Fibroblast of mammary gland (primary cell): ENCODE results near the gene SMAD9.
"Not testable (repeated sequence)": the region's sequence is repeated elsewhere in the genome, so short reads cannot be mapped to it uniquely, and the experiment has no call there.

ENCODE experiments used
- DNase-seq: peaks from one replicate; pipeline ENCODE4 v3.0.0-alpha.2; 2010; ENCODE audit warnings: low read depth
- H3K4me3 ChIP-seq: 2 replicates; pipeline ENCODE4 v1.5.1; 2011; ENCODE audit warnings: low read depth, mild to moderate bottlenecking, low read length, moderate library complexity; ENCODE audit not compliant: control insufficient read depth
- TF ChIP-seq, protein P1 (sequence below): conservative IDR thresholded peaks from 2 replicates; pipeline ENCODE4 v1.5.1; 2011; ENCODE audit warnings: low read depth, low read length, inconsistent platforms; ENCODE audit not compliant: control insufficient read depth, insufficient read depth

The SMAD9 gene

DNA sequence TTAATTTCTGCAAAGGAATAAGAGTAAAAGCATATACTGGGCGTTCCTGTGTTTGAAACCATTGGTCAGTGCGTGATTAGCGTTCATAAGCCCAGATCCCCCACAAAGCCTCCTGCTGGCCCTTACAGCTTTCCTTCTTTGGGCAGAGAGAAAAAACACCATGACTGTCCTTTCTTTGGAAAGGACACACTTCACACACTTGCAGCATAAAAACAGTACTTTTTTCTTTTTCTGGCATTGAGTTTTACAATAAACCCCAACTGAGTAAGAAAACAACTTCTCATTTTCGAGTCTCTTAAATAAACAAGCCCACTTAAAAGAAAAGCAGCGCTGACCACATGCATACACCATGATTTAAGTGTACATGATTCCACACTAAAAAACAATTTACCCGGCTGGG is 35.8 kb downstream of the SMAD9 start:
- TF ChIP-seq, protein P1, sequence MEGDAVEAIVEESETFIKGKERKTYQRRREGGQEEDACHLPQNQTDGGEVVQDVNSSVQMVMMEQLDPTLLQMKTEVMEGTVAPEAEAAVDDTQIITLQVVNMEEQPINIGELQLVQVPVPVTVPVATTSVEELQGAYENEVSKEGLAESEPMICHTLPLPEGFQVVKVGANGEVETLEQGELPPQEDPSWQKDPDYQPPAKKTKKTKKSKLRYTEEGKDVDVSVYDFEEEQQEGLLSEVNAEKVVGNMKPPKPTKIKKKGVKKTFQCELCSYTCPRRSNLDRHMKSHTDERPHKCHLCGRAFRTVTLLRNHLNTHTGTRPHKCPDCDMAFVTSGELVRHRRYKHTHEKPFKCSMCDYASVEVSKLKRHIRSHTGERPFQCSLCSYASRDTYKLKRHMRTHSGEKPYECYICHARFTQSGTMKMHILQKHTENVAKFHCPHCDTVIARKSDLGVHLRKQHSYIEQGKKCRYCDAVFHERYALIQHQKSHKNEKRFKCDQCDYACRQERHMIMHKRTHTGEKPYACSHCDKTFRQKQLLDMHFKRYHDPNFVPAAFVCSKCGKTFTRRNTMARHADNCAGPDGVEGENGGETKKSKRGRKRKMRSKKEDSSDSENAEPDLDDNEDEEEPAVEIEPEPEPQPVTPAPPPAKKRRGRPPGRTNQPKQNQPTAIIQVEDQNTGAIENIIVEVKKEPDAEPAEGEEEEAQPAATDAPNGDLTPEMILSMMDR: no peak
- DNase-seq: no peak
- no peak overlapping the region for H3K4me3 ChIP-seq

- no peak for DNase-seq
- no peak overlapping the region for H3K4me3 ChIP-seq
- TF ChIP-seq, protein P1: no peak
These were observed 36.2 kb downstream of the SMAD9 start for GRCh38 chr13:36883824-36884223.

- not testable (repeated sequence) for H3K4me3 ChIP-seq
- peak; percentile 26 for DNase-seq
These were observed 36.6 kb downstream of the SMAD9 start for GRCh38 chr13:36883392-36883791.

GRCh38 chr13:36882829-36883390 is 37.1 kb downstream of the SMAD9 start:
- TF ChIP-seq, protein P1: no peak
- no peak overlapping the region for H3K4me3 ChIP-seq
- DNase-seq: no peak

DNA sequence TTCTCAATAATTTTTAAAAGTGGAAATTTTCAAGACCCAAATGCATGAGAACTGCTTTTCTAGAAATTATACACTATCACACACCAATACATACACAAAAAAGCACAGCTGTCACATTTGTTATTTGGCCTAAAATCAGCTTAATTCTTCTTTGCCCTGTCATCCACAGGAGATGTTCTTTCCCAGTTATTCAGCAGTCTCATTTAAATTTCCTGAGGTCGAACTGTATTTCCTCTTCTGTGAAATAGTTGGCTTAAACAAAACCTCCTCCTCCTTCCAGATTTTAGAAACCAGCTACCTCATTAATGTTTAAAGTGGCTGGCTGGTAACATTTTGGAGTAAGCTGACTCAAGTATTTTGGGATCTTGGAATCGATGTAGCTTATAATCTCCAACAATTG is 39.1 kb downstream of the SMAD9 start:
- H3K4me3 ChIP-seq: no peak overlapping the region
- peak; percentile 3 for DNase-seq
- TF ChIP-seq, protein P1: no peak

DNA sequence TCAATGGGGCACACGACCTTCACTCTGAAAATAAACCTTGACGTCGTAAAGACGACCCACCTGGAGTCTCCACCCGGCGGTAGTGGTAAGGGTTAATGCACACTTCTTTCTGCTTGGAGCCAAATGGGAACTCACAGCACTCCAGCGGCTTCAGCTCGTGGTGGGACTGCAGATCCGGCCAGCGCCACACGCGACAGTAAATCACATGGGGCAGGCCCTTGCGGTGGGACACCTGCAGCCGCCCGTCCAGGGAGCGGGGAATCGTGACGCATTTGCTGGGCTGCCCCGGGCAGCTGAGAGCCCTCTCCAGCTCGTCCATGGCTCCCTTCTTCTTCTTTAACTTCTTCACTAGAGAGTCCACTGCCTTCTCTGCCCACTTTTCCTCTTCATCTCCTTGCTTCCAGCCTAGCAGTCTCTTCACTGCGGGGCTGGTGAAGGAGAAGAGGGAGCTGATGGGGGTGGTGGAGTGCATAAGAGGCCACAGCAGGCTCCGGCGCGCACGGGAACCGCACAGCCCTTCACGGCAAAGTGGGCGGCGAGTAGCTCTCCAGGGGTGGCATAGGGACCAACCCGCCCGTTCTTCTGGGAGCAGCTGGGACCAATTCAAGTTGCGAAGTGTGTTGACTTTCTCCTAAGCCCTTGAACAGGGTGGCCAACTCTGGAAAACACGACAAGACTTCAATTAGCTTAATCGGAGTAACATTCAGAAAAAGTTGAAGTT is 40.7 kb downstream of the SMAD9 start:
- no peak for DNase-seq
- TF ChIP-seq, protein P1: no peak
- H3K4me3 ChIP-seq: no peak overlapping the region

DNA sequence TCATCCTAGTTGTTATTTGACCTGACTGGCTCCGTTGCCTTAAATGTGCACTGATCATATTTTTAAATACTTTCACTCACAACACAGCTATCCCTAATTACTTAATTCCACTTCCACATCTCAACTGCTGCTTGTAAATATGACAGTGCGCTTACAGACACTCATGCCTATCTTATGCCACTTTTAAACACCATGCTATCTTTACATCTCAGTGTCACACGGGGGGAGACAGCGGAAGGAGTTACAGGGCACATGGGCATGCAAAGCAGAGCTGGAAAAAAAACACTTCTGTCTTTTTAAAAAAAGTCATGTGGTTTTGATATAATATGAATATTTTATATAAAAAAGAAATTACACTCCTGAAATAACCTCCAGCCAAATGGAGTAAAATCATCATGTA is 44.1 kb downstream of the SMAD9 start:
- DNase-seq: no peak
- TF ChIP-seq, protein P1: no peak
- no peak overlapping the region for H3K4me3 ChIP-seq
